Measurements from ENCODE around the gene SCNN1G. TPM values are rescaled to one million over a fixed set of nuclear protein-coding genes. Genes with fewer than 3 reads are reported as not detected.

The SCNN1G gene
- not detected in 2 replicates for total RNA-seq

DNA sequence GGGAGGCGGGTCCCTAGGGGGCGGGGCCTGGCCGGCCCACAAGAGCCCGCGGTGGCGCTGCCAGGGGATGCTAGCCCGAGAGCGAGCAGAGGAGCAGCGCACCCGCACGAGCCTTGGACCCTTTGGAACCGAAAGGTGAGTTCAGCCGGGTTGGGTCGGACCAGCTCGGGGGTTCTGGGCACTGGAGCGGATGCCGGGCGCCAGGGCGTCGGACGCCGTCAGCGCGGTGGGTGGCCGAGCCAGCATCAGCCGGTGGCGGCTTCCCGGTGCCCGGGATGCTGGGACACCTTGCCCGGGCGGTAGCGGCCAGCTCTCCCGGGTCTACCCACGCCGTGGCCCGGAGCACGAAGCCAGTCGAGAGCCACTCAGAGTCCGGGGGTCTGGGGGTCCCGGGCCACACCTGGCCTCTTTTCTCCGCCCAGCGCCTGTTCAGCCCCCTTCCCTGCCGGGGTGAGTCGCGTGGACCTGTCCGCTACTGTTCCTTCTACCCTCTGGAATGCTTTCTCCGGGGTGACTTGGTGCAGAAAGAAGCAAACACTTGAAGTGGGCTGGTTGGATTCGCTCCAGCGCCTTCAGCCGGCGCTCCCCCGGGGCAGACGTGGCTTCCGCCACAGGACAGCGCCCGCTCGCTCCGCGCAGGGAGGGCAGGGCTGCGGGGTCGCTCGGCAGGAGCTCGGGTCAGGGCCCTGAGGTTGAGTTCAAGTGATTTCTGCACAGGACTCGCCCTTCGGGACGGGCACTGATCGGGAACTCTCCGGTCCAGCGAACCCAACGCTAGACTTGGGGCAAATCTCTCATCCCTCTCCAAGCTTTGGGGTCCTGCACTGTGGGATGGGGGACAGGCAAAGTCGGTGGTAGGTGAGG is at the start of gene SCNN1G:
TSS of gene SCNN1G (plus strand) at position 67 of the 864 bp plus-strand sequence. CDS start 3,527 bp downstream, outside the sequence.

DNA sequence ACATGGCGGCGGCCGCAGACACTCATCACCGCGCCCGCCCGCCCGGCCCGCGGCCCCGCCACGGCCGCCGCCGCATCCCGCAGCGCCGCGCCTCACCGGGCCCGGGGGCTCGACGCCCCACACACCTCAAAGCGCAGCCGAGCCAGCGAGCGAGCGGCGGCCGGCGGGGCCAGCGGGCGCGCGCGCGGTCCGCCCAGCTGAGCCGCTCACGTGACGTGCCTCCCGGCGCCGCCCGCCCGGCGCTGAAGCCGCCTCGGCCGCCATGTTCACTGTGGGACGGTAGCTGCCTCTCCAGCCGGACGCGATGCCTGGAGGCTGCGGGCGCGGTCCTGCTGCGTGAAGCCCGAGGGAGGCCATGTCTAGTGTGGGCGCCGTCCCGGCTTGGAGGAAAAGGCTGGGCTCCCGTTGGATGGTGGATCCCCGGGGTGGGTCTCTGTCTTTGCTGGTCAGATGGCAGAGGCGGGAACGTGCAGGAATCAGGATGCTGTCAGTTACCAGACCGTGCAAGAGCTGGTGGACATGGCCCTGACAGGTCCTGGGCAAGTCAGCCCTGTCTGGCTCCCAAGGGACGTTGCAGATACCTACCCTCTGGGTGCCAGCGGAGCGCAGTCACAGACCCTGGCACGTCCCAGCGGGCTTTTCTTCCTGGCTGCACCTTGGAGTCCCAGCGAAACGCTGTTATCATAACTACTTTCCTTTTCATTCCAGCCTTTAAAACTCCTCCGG is 33.1 kb upstream of the SCNN1G start, which contains the start of gene USP31:
TSS of gene USP31 (minus strand) at position 186 of the 726 bp plus-strand sequence. CDS start at position 4, 182 bp downstream.

Other genes with a start within 250 kb of the SCNN1G start
- gene USP31, start 33.3 kb upstream of the SCNN1G start, total RNA-seq, result 4.4 and 5.7 TPM in 2 replicates
- not detected in 2 replicates for gene SCNN1B, start 119.6 kb downstream of the SCNN1G start, total RNA-seq